K562 (cell line): ENCODE measurements around the gene MRM2. TPM values are rescaled to one million over a fixed set of nuclear protein-coding genes. Genes with fewer than 3 reads are reported as not detected.

Experiments used
- ATAC-seq: fragments of 200-7000 bp; cut with Tn5 transposase; 3 replicates; pipeline ENCODE4 v1.9.1; 2020; ENCODE audit warnings: moderate library complexity
- BruUV-seq: library from RNA; stranded (reverse); fragments of 400-500 nt; replicated peaks from 2 replicates; lab custom pipeline; 2021; lab: Mats Ljungman, UMichigan
- CTCF ChIA-PET: fragments of 300-600 bp; formaldehyde crosslinking; extraction: SDS; loops from one replicate; lab custom pipeline; 2021; ENCODE audit warnings: low intra/inter-chr PET ratio; lab: Yijun Ruan, JAX
- POLR2A ChIA-PET: fragments of 300-600, 350-650 bp; sonication (Branson Sonifier 250); formaldehyde crosslinking; extraction: SDS; loops from one replicate; lab custom pipeline; 2021; ENCODE audit warnings: antibody characterized with exemption, inconsistent platforms; lab: Yijun Ruan, JAX
- DNase-seq, 4 experiments: peaks; one replicate each; pipeline versions ENCODE4 v3.0.0 to v3.0.0-alpha.2; 2011 to 2018; ENCODE audit warnings: low spot score in 3 of 4, mixed read lengths in 3 of 4; ENCODE audit errors: extremely low read depth in 1 of 4
- FAIRE-seq: peaks from 2 replicates; lab custom pipeline; 2011; peaks lifted over from hg19 to GRCh38; lab: Jason Lieb, UNC
- H2AFZ ChIP-seq: 2 replicates; pipeline ENCODE4 v1.6.0; 2011; ENCODE audit warnings: low read depth, low read length, control low read depth, inconsistent platforms
- H3K27ac ChIP-seq: fragments of 200-600 bp; 3 replicates; pipeline ENCODE4 v1.8.0; 2011; ENCODE audit warnings: low read depth, mild to moderate bottlenecking, control low read depth, inconsistent platforms, low read length, moderate library complexity, mixed read lengths; ENCODE audit errors: extremely low read depth
- H3K27me3 ChIP-seq, 2 experiments: fragments of 300-600 bp in 1 of 2; 2 replicates in 1 of 2; 3 replicates in 1 of 2; pipeline versions ENCODE4 v1.6.0 to v1.8.0; 2011; ENCODE audit warnings: inconsistent platforms in 2 of 2, low read length in 2 of 2, mild to moderate bottlenecking in 1 of 2, mixed read lengths in 1 of 2, moderate library complexity in 1 of 2; ENCODE audit not compliant: control insufficient read depth in 2 of 2, insufficient read depth in 2 of 2
- H3K36me3 ChIP-seq: fragments of 300-600 bp; 3 replicates; pipeline ENCODE4 v1.8.0; 2011; ENCODE audit warnings: mild to moderate bottlenecking, low read length, inconsistent platforms; ENCODE audit not compliant: control insufficient read depth, insufficient read depth
- H3K4me1 ChIP-seq, 2 experiments: fragments of 200-600 bp in 1 of 2; replicated peaks in 1 of 2; 2 replicates in 1 of 2; 3 replicates in 1 of 2; pipeline versions ENCODE4 v1.5.1 to v1.8.0; 2011; ENCODE audit warnings: inconsistent platforms in 2 of 2, low read length in 2 of 2, mild to moderate bottlenecking in 1 of 2, mixed read lengths in 1 of 2, moderate library complexity in 1 of 2; ENCODE audit not compliant: control insufficient read depth in 2 of 2, insufficient read depth in 2 of 2
- H3K4me2 ChIP-seq: 2 replicates; pipeline ENCODE4 v1.6.1; 2011; ENCODE audit warnings: low read length, control low read depth, inconsistent platforms, mixed read lengths; ENCODE audit not compliant: insufficient read depth
- H3K4me3 ChIP-seq: fragments of 200-600 bp; sonication (generic), shearing (Covaris generic); 2 replicates; pipeline ENCODE4 v1.5.1; 2016; ENCODE audit warnings: control low read depth, inconsistent platforms
- H3K79me2 ChIP-seq: fragments of 200-600 bp; 3 replicates; pipeline ENCODE4 v1.8.0; 2011; ENCODE audit warnings: low read length, inconsistent platforms; ENCODE audit not compliant: control insufficient read depth, insufficient read depth
- H3K9ac ChIP-seq, 2 experiments: 2 replicates each; pipeline versions ENCODE4 v1.6.0 to v1.6.1; 2011; ENCODE audit warnings: low read depth in 2 of 2, low read length in 2 of 2, control low read depth in 1 of 2, inconsistent platforms in 1 of 2, mild to moderate bottlenecking in 1 of 2, mixed read lengths in 1 of 2; ENCODE audit not compliant: insufficient read depth in 1 of 2
- H3K9me1 ChIP-seq: one replicate; pipeline ENCODE4 v1.6.0; 2011; ENCODE audit warnings: inconsistent platforms, mild to moderate bottlenecking, low read length, moderate library complexity; ENCODE audit not compliant: control insufficient read depth, insufficient read depth
- H3K9me3 ChIP-seq: replicated peaks from 2 replicates; pipeline ENCODE4 v1.5.1; 2011; ENCODE audit warnings: low read depth, low read length, inconsistent platforms; ENCODE audit not compliant: control insufficient read depth, insufficient read depth
- H4K20me1 ChIP-seq: replicated peaks from 2 replicates; pipeline ENCODE4 v1.6.1; 2011; ENCODE audit warnings: low read length, inconsistent platforms, mixed read lengths; ENCODE audit not compliant: control insufficient read depth, insufficient read depth
- CSDE1 ChIP-seq, 2 experiments: fragments of 450-650 bp; IDR thresholded peaks; 2 replicates each; pipeline ENCODE4 v1.6.1; 2016; ENCODE audit warnings: mild to moderate bottlenecking in 1 of 2
- EZH2 ChIP-seq: IDR thresholded peaks from 2 replicates; pipeline ENCODE4 v1.6.1; 2012; ENCODE audit warnings: low read depth, mild to moderate bottlenecking, inconsistent platforms, low read length, borderline replicate concordance
- GTF2A2 ChIP-seq: IDR thresholded peaks from 2 replicates; pipeline ENCODE4 v1.6.1; 2016; ENCODE audit warnings: mild to moderate bottlenecking, missing genetic modification characterization, missing compliant biosample characterization
- HMG20B ChIP-seq: fragments of 250-450 bp; sonication (Bioruptor Pico); IDR thresholded peaks from 2 replicates; pipeline ENCODE4 v1.5.0; 2021; ENCODE audit warnings: mild to moderate bottlenecking
- PHB ChIP-seq: fragments of 250-450 bp; sonication (Bioruptor Pico); IDR thresholded peaks from 2 replicates; pipeline ENCODE4 v1.5.0; 2021
- PTRF ChIP-seq: fragments of 450-650 bp; IDR thresholded peaks from 2 replicates; pipeline ENCODE4 v1.6.1; 2016; ENCODE audit warnings: mild to moderate bottlenecking, missing genetic modification characterization, missing compliant biosample characterization
- SIN3B ChIP-seq: fragments of 450-650 bp; IDR thresholded peaks from 2 replicates; pipeline ENCODE4 v1.6.1; 2017; ENCODE audit warnings: low read depth, mild to moderate bottlenecking, moderate library complexity
- ZNF318 ChIP-seq, 2 experiments: fragments of 450-650 bp; IDR thresholded peaks; 2 replicates each; pipeline ENCODE4 v1.6.1; 2016; ENCODE audit warnings: mild to moderate bottlenecking in 2 of 2, borderline replicate concordance in 1 of 2, low read depth in 1 of 2, moderate library complexity in 1 of 2
- ZNF384 ChIP-seq: IDR thresholded peaks from 2 replicates; pipeline ENCODE4 v1.6.1; 2012; ENCODE audit warnings: low read depth, low read length, improper control_type of control experiment
- ZNF589 ChIP-seq: fragments of 200-800 bp; sonication (Bioruptor generic); IDR thresholded peaks from 2 replicates; pipeline ENCODE4 v1.6.1; 2016; ENCODE audit warnings: low read depth, missing genetic modification characterization, missing compliant biosample characterization
- WGBS: fragments of 100-300 bp; shearing (Covaris generic); methylation state at CpG from one replicate; pipeline ENCODE4 v1.1.6; 2016; ENCODE audit warnings: low coverage, mixed read lengths; ENCODE audit not compliant: insufficient coverage; ENCODE audit errors: missing lambda C conversion rate; 5-methylcytosine and 5-hydroxymethylcytosine counted together
- in situ Hi-C: fragments of 300-500 bp; cut with MboI; formaldehyde crosslinking; loops from 4 replicates; pipeline ENCODE4 v1.15.0; 2018; ENCODE audit warnings: inconsistent platforms, mixed read lengths
- intact Hi-C: fragments of 100-400 bp; cut with micrococcal nuclease; formaldehyde crosslinking; loops from 2 replicates; pipeline ENCODE4 v1.14.2; 2022
- polyA plus RNA-seq, 8 experiments: library from polyadenylated mRNA; depleted of rRNA in 4 of 8; stranded (reverse) in 5 of 8; unstranded in 3 of 8; fragments of >200 nt; fragmentation: Nextera tagmentation in 2 of 8; fragmentation: Illumina TruSeq in 1 of 8; extraction: Ambion mirVana in 2 of 8; extraction: Trizol in 1 of 8; gene quantifications; 2 replicates each; pipeline versions ENCODE4 v1.2.1 to v1.2.3, GENCODE V29; 2011 to 2014; ENCODE audit warnings: inconsistent platforms in 1 of 8, missing spikeins in 1 of 8
- total RNA-seq, 7 experiments: library from RNA; depleted of rRNA in 6 of 7; stranded (reverse); fragments of >200 nt in 6 of 7; fragmentation: Illumina TruSeq in 2 of 7; extraction: Trizol in 2 of 7; gene quantifications; 2 replicates each; pipeline versions ENCODE4 v1.2.1 to v1.2.3, GENCODE V29; 2011 to 2021; ENCODE audit warnings: low replicate concordance in 1 of 7

Gene MRM2
- total and polyA plus RNA-seq, 9 of the 15 experiments (the other 6 are each of a cell fraction or from before 2014, with no cell fraction given) = 32.4 to 116 (median 50.5) TPM

GRCh38 chr7:2219136-2219535, 22.9 kb downstream of the MRM2 start:
- WGBS = 100% methylated on average over 4 of the region's 15 CpGs
- intact Hi-C loops = no loop called here
- no peak overlapping the region for H3K27ac ChIP-seq
- no peak for ATAC-seq
- H3K9ac ChIP-seq = no peak overlapping the region
- H3K79me2 ChIP-seq = no peaks in the 10 kb centered on the region
- BruUV-seq = no TSS peak
- no peaks in the 10 kb centered on the region for H3K27me3 ChIP-seq
- H3K36me3 ChIP-seq = peaks cover 82% of the 10 kb centered on the region; the same call in 2 of the 3 replicates
- H3K4me3 ChIP-seq = no peak overlapping the region
- no peak overlapping the region for H2AFZ ChIP-seq
- ChIA-PET CTCF (no interaction called here), POLR2A (no interaction called here)
- H3K4me1 ChIP-seq = no peaks in the 10 kb centered on the region; a peak in 1 of 5 replicates
- in situ Hi-C loops = no loop called here
- H3K9me1 ChIP-seq = no peaks in the 10 kb centered on the region
- H3K9me3 ChIP-seq = no peaks in the 10 kb centered on the region
- DNase-seq = no peak
- H3K4me2 ChIP-seq = no peak overlapping the region
- FAIRE-seq = no peak
- no peaks in the 10 kb centered on the region for H4K20me1 ChIP-seq
- TF ChIP-seq PHB (CRISPR knock-in tag) (no peak), PTRF (no peak), GTF2A2 (tag) (no peak), ZNF589 (CRISPR knock-in tag) (no peak), CSDE1 (IDR thresholded peaks at IDR 0.05) (no peak), ZNF318 (IDR thresholded peaks at IDR 0.05; ENCODE audit: borderline replicate concordance in 1 of 2, low read depth in 1 of 2) (no peak), SIN3B (no peak), HMG20B (CRISPR knock-in tag) (no peak), ZNF384 (no peak), EZH2 (no peak)
